Ectodermal cell (in vitro differentiated cells): Measurements from ENCODE around the gene ENDOU.

Experiments used
- H3K27ac ChIP-seq: 2 replicates; pipeline ENCODE4 v1.7.0; 2013; ENCODE audit warnings: mild to moderate bottlenecking, low read depth, low read length; ENCODE audit not compliant: insufficient read depth, poor library complexity, severe bottlenecking
- H3K27me3 ChIP-seq: 2 replicates; pipeline ENCODE4 v1.7.0; 2013; ENCODE audit warnings: mild to moderate bottlenecking, low read length; ENCODE audit not compliant: insufficient read depth, control insufficient read depth, poor library complexity, severe bottlenecking
- H3K36me3 ChIP-seq: one replicate; pipeline ENCODE4 v1.7.0; 2013; ENCODE audit warnings: low read length; ENCODE audit not compliant: control insufficient read depth, insufficient read depth
- H3K4me1 ChIP-seq: one replicate; pipeline ENCODE4 v1.7.0; 2013; ENCODE audit warnings: low read length; ENCODE audit not compliant: control insufficient read depth, insufficient read depth
- H3K4me3 ChIP-seq: 2 replicates; pipeline ENCODE4 v1.7.0; 2013; ENCODE audit warnings: low read depth, low read length, control low read depth; ENCODE audit not compliant: insufficient read depth
- H3K9me3 ChIP-seq: 2 replicates; pipeline ENCODE4 v1.7.0; 2013; ENCODE audit warnings: mild to moderate bottlenecking, low read length, moderate library complexity; ENCODE audit not compliant: control insufficient read depth
- WGBS, 2 experiments: methylation state at CpG; one replicate each; pipeline ENCODE4 v1.1.7; 2013; ENCODE audit warnings: missing lambda C conversion rate in 2 of 2; 5-methylcytosine and 5-hydroxymethylcytosine counted together

The ENDOU gene

GRCh38 chr12:47750916-47751470 is 25.7 kb upstream of the ENDOU start:
- H3K4me3 ChIP-seq = no peak overlapping the region
- H3K36me3 ChIP-seq = no peaks in the 10 kb centered on the region
- no peaks in the 10 kb centered on the region for H3K9me3 ChIP-seq
- no peaks in the 10 kb centered on the region for H3K4me1 ChIP-seq
- H3K27me3 ChIP-seq = no peaks in the 10 kb centered on the region
- whole genome bisulfite sequencing, 2 experiments = 87 to 88% methylated on average over 19 of the region's 19 CpGs
- no peak overlapping the region for H3K27ac ChIP-seq

GRCh38 chr12:47750229-47750798 is 25.0 kb upstream of the ENDOU start:
- Histone ChIP-seq H3K27me3 (no peaks in the 10 kb centered on the region), H3K36me3 (no peaks in the 10 kb centered on the region), H3K4me3 (no peak overlapping the region), H3K4me1 (peaks cover under 1% of the 10 kb centered on the region), H3K27ac (no peak overlapping the region), H3K9me3 (no peaks in the 10 kb centered on the region)
- 94% methylated on average over 10 of the region's 10 CpGs for WGBS, 2 experiments

- Histone ChIP-seq H3K36me3 (no peaks in the 10 kb centered on the region), H3K27me3 (no peaks in the 10 kb centered on the region), H3K27ac (no peak overlapping the region), H3K4me3 (no peak overlapping the region), H3K4me1 (peaks cover 5% of the 10 kb centered on the region), H3K9me3 (no peaks in the 10 kb centered on the region)
- 87 to 95% methylated on average over 3 of the region's 3 CpGs for WGBS, 2 experiments
Observed at GRCh38 chr12:47748899-47749298, 23.6 kb upstream of the ENDOU start.

GRCh38 chr12:47748507-47748828 is 23.2 kb upstream of the ENDOU start:
- no peaks in the 10 kb centered on the region for H3K9me3 ChIP-seq
- 92 to 95% methylated on average over 1 of the region's 1 CpG for WGBS, 2 experiments
- no peaks in the 10 kb centered on the region for H3K36me3 ChIP-seq
- no peaks in the 10 kb centered on the region for H3K27me3 ChIP-seq
- no peak overlapping the region for H3K4me3 ChIP-seq
- H3K27ac ChIP-seq = no peak overlapping the region
- H3K4me1 ChIP-seq = peaks cover 5% of the 10 kb centered on the region

- H3K36me3 ChIP-seq = no peaks in the 10 kb centered on the region
- no peaks in the 10 kb centered on the region for H3K27me3 ChIP-seq
- H3K9me3 ChIP-seq = no peaks in the 10 kb centered on the region
- H3K4me3 ChIP-seq = no peak overlapping the region
- H3K27ac ChIP-seq = no peak overlapping the region
- WGBS, 2 experiments = 88 to 94% methylated on average over 14 of the region's 14 CpGs
- H3K4me1 ChIP-seq = peaks cover 5% of the 10 kb centered on the region
Observed at GRCh38 chr12:47747596-47748506, 22.6 kb upstream of the ENDOU start.

GRCh38 chr12:47747126-47747525 is 21.8 kb upstream of the ENDOU start:
- no peaks in the 10 kb centered on the region for H3K9me3 ChIP-seq
- peaks cover 5% of the 10 kb centered on the region for H3K4me1 ChIP-seq
- H3K27ac ChIP-seq = no peak overlapping the region
- WGBS, 2 experiments = 92 to 94% methylated on average over 4 of the region's 4 CpGs
- H3K4me3 ChIP-seq = no peak overlapping the region
- H3K27me3 ChIP-seq = no peaks in the 10 kb centered on the region
- no peaks in the 10 kb centered on the region for H3K36me3 ChIP-seq

GRCh38 chr12:47746523-47746922 is 21.2 kb upstream of the ENDOU start:
- no peaks in the 10 kb centered on the region for H3K9me3 ChIP-seq
- no peak overlapping the region for H3K27ac ChIP-seq
- no peaks in the 10 kb centered on the region for H3K36me3 ChIP-seq
- H3K4me3 ChIP-seq = no peak overlapping the region
- H3K4me1 ChIP-seq = peaks cover 5% of the 10 kb centered on the region
- whole genome bisulfite sequencing, 2 experiments = 91 to 93% methylated on average over 7 of the region's 7 CpGs
- H3K27me3 ChIP-seq = no peaks in the 10 kb centered on the region

GRCh38 chr12:47746073-47746472 is 20.8 kb upstream of the ENDOU start:
- Histone ChIP-seq H3K9me3 (no peaks in the 10 kb centered on the region), H3K4me3 (no peak overlapping the region), H3K27me3 (no peaks in the 10 kb centered on the region), H3K36me3 (no peaks in the 10 kb centered on the region), H3K4me1 (peaks cover 6% of the 10 kb centered on the region), H3K27ac (no peak overlapping the region)
- 90 to 96% methylated on average over 5 of the region's 5 CpGs for WGBS, 2 experiments

- no peak overlapping the region for H3K27ac ChIP-seq
- H3K4me3 ChIP-seq = no peak overlapping the region
- 89 to 90% methylated on average over 16 of the region's 16 CpGs for WGBS, 2 experiments
- no peaks in the 10 kb centered on the region for H3K36me3 ChIP-seq
- H3K27me3 ChIP-seq = no peaks in the 10 kb centered on the region
- no peaks in the 10 kb centered on the region for H3K9me3 ChIP-seq
- peaks cover 11% of the 10 kb centered on the region for H3K4me1 ChIP-seq
Observed at GRCh38 chr12:47745485-47746041, 20.3 kb upstream of the ENDOU start.

GRCh38 chr12:47744778-47745436 is 19.6 kb upstream of the ENDOU start:
- Histone ChIP-seq H3K4me3 (no peak overlapping the region), H3K27ac (no peak overlapping the region), H3K27me3 (no peaks in the 10 kb centered on the region), H3K36me3 (no peaks in the 10 kb centered on the region), H3K4me1 (peaks cover 15% of the 10 kb centered on the region), H3K9me3 (no peaks in the 10 kb centered on the region)
- 77 to 79% methylated on average over 8 of the region's 8 CpGs for WGBS, 2 experiments
